ENCODE results near the gene ZCCHC24. TPM values are rescaled to one million over a fixed set of nuclear protein-coding genes. Genes with fewer than 3 reads are reported as not detected.

ZCCHC24 gene
- polyA plus RNA-seq, 1 of the 3 experiments (the other 2 are of a cell fraction): 15.8 TPM

GRCh38 chr10:79409038-79409725 is 36.2 kb downstream of the ZCCHC24 start:
- no peak overlapping the region for H3K9ac ChIP-seq
- no peak for DNase-seq
- peak overlapping the region in 1 of 2 experiments; percentile 95; a peak in 2 of 4 replicates for H3K27ac ChIP-seq (ENCODE audit: low read depth in 2 of 2, low read length in 1 of 2)
- H3K4me2 ChIP-seq: peak overlapping the region; percentile 62; the same call in 1 of the 2 replicates
- H4K20me1 ChIP-seq (ENCODE audit: insufficient read depth): peaks cover 28% of the 10 kb centered on the region; the same call in 1 of the 2 replicates
- no peak overlapping the region for H3K4me3 ChIP-seq (ENCODE audit: low read depth in 2 of 2, low read length in 1 of 2)
- POLR2A ChIA-PET: no interaction called here
- peaks cover 6% of the 10 kb centered on the region; the same call in 1 of the 2 replicates for H3K79me2 ChIP-seq (ENCODE audit: insufficient read depth)
- no peak overlapping the region for H2AFZ ChIP-seq (ENCODE audit: low read depth)
- no peaks in the 10 kb centered on the region for H3F3A ChIP-seq (replicated peaks; ENCODE audit: insufficient read depth)
- CTCF ChIA-PET: interaction anchor here (0.8 to 1.8 kb wide), 4 partner anchors 9 to 79 kb away, joined by 3 to 7 read pairs (median 6); no protein-coding TSS in a partner anchor
- H3K9me2 ChIP-seq: no peaks in the 10 kb centered on the region
- TF ChIP-seq, protein P1, sequence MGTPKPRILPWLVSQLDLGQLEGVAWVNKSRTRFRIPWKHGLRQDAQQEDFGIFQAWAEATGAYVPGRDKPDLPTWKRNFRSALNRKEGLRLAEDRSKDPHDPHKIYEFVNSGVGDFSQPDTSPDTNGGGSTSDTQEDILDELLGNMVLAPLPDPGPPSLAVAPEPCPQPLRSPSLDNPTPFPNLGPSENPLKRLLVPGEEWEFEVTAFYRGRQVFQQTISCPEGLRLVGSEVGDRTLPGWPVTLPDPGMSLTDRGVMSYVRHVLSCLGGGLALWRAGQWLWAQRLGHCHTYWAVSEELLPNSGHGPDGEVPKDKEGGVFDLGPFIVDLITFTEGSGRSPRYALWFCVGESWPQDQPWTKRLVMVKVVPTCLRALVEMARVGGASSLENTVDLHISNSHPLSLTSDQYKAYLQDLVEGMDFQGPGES (IDR thresholded peaks at IDR 0.05; ENCODE audit: low read depth, low read length): no peak
- TF ChIP-seq JUND (IDR thresholded peaks at IDR 0.05): no peak
- TF ChIP-seq MEF2A (IDR thresholded peaks at IDR 0.05; ENCODE audit: borderline replicate concordance, low read depth): no peak
- no peak for TF ChIP-seq ELF1 (IDR thresholded peaks at IDR 0.05)
- TF ChIP-seq FOXJ3 (CRISPR knock-in tag; IDR thresholded peaks at IDR 0.05): no peak
- TF ChIP-seq FOXM1 (IDR thresholded peaks at IDR 0.05; ENCODE audit: low read depth): no peak
- no peak for TF ChIP-seq RCOR1 (IDR thresholded peaks at IDR 0.05; ENCODE audit: low read length)
- TF ChIP-seq MXI1 (IDR thresholded peaks at IDR 0.05; ENCODE audit: low read depth, low read length): no peak
- TF ChIP-seq FOSL2 (IDR thresholded peaks at IDR 0.05; ENCODE audit: borderline replicate concordance, low read depth): no peak
- no peak for TF ChIP-seq SMC3 (IDR thresholded peaks at IDR 0.05; ENCODE audit: low read depth, low read length)
- no peak for TF ChIP-seq EZH2phosphoT487 (IDR thresholded peaks at IDR 0.05; ENCODE audit: borderline replicate concordance, low read depth)
- TF ChIP-seq, protein P2, sequence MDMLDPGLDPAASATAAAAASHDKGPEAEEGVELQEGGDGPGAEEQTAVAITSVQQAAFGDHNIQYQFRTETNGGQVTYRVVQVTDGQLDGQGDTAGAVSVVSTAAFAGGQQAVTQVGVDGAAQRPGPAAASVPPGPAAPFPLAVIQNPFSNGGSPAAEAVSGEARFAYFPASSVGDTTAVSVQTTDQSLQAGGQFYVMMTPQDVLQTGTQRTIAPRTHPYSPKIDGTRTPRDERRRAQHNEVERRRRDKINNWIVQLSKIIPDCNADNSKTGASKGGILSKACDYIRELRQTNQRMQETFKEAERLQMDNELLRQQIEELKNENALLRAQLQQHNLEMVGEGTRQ (IDR thresholded peaks at IDR 0.05; ENCODE audit: borderline replicate concordance, low read depth, low read length): no peak
- TF ChIP-seq USF1 (IDR thresholded peaks at IDR 0.05; ENCODE audit: borderline replicate concordance, low read depth): no peak
- no peak for TF ChIP-seq EP300 (IDR thresholded peaks at IDR 0.05; ENCODE audit: borderline replicate concordance in 1 of 2, low read depth in 1 of 2, low read length in 1 of 2)
- no peaks in the 10 kb centered on the region for H3K27me3 ChIP-seq (ENCODE audit: insufficient read depth)
- H3K4me1 ChIP-seq (ENCODE audit: control insufficient read depth in 1 of 2, insufficient read depth in 2 of 2, low read depth in 1 of 2, low read length in 1 of 2): peaks cover 32 to 59% of the 10 kb centered on the region in 2 experiments
- no peaks in the 10 kb centered on the region for H3K36me3 ChIP-seq (replicated peaks in 1 of 2; ENCODE audit: control insufficient read depth in 1 of 2, insufficient read depth in 2 of 2, low read length in 1 of 2)
- no peaks in the 10 kb centered on the region for H3K9me3 ChIP-seq
- WGBS (ENCODE audit: low lambda C conversion rate): 94% methylated on average over 6 of the region's 6 CpGs

All from SK-N-SH (cell line).